NCI-H2171 treated with DMSO at 0.1 percent for 48 hours (cell line): ENCODE data around the gene QSER1.
"Not testable (repeated sequence)": the region's sequence is repeated elsewhere in the genome, so short reads cannot be mapped to it uniquely, and the experiment has no call there.

ENCODE experiments used
- DNase-seq: peaks from one replicate; lab custom pipeline; 2025; lab: John Stamatoyannopoulos, UW

The QSER1 gene

DNA sequence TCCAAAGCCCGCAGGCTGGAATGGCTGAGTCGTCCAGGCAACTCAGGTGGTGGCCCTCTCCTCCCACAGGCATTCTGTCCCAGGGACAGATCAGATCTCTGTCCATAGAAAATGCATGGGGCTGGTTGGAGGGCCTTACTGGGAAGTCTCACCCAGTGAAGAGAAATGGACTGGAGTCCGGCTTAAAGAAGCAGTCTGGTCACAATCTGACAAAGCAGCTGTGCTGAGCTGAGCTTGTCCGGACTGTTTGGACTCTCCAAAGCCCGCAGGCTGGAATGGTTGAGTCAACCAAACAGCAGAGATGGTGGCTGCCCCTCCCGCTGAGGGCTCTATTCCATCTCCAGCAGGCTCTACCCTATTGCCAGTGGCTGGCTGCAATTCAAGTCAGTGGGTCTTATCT lies 108.7 kb downstream of the QSER1 start:
- no peak for DNase-seq

DNA sequence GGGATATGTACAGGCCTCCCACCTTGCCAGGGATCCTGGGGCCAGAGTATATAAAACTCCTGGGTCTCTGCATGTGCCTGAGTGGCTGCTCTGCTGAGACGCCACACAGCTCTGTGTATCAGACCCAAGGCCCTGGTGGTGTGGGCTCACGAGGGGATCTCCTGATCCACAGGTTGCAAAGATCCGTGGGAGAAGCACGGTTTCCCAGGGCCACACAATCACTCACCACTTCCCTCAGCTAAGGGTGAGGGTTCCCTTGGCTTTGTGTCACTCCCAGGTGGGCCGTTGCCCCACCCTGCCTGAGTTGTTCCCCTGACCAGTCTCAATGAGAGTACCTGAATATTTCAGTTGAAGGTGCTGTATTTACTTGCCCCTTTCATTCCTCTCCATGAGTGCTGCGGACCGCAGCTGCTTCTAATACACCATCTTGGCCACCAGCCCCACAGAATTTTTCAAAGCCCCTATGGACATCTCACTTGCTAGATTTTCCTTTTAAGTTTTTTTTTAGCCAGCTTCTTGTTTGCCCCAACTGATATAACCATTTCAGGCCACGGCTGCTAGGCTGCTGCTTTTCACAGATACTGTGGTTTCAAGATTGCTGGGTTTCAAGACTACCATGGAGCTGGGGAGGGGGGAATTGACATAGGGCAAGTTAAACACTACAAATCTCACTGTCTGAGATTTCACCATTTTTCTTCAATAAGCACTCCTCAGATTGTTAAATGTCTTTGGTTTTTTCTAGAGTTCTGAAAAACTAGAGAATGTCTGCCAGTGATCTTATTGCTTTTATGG lies 109.3 kb downstream of the QSER1 start:
- DNase-seq = no peak

DNA sequence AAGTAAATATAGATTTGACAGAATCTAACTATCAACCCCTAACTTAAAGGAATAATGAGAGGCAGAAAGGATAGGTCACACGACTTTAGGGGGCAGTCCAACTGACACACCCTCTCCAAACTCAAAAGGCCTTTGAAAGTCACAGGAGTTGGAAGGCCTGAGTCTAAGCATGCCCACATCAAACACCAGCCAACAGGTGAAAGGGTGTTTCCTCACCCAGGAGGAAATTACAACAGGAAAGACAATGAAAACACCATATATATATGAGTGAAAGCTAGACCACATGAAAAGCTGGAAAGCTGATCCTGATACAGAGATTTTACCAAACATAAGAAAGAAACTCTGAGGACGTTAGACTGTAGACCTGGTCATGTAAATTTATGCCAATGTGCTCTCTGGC lies 112.6 kb downstream of the QSER1 start:
- no peak for DNase-seq

DNA sequence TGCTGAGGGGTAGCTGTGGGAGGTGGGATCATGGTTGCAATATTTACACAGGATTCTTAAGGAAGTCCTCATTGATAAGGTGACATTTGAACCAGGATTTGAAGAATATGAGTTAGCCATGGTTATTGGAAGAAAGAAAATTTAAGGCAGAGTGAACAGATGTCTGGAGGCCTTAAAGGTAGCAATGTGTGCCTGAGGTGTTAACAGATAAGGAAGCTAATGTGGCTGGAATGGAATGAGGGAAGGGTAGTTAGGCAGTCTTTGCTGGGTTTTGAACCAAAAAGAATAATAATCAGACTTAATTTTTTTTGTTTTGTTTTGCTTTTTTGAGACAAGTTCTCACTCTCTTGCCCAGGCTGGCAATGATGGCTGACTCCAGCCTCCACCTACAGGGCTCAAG lies 113.4 kb downstream of the QSER1 start:
- DNase-seq = no peak

DNA sequence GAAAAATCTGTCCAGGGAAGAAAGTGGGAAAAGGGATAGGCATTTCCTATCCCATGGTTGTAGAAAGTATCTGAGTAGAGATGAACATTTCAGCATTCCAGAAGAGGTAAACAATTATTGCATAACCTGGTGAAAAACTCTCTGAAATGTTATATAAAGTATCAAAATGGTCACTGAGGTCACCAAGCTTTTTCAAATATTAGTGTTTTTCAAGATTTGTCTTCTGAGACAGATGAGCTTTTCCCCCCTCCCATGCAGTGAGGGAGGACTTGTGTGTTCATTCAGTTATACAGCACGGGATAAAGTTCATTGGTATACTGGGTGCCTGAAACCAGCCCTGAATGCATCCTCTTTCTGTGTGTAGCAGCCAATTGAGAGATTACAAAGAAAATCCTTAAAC lies 121.1 kb downstream of the QSER1 start:
- DNase-seq = no peak

DNA sequence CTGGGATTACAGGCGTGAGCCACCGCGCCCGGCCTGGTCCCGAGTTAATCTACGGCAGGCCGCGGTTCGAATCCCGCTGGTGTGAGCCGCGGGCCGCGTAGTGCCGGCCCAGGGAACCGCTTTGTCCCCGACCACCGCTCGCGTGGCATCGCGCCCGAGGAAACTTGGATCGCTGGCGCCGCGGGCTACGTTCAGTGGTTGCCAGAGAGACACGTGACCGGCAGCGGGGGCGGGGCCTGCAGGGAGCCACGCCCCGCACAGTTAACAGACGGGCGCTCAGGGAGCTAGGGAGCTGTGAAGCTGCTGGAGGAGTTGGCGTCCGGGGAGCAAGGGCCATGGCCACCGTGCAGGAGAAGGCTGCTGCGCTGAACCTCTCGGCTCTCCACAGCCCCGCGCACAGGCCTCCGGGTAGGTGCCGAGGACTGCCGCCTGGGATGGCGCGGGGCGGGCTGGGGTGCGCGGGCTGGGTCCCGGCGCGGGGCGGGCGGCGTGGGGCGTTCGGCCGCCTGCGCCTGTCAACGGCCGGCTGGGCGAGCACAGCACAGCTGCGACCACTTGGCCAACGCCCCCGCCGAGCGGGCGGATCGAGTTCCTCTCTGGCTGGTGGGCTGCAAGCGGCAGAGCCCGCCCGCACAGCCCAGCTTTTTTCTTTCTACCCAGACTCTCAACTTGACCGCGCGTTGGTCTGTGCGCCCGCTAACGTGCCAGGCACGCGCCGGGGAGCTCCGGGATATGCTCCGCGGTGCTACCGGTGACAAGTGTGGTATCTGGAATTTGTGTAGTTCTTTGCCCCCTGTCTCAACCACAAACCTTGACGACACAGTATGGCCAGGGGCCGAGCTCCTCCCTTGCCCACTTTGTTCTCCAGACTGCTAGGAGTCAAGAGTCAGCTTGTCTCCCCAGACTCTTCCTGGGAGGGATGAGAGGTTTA lies 123.3 kb downstream of the QSER1 start, which contains the start of gene DEPDC7:
TSS of gene DEPDC7 (plus strand) at position 258 of the 931 bp plus-strand sequence. CDS start at position 336, 78 bp downstream.
- peak; percentile 99 for DNase-seq

DNA sequence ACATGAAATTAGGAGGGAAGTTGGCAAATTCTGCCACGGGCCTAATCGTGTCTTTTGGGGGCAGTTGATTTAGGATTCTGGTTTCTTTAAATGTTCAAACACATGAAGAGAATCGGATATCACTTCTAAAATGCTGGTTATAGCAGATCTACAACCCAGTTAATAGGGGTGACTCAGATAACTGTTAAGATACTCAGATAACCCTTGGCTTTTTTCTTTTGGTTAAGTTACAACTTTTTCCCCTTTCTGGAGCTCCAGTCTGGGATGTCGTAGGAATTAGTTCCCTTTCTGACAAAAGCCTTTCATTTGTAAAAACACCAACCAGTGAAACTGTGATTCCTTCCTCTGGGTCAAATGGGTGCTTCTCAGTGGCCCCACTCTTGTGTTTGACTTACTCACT lies 124.0 kb downstream of the QSER1 start:
- DNase-seq = no peak

DNA sequence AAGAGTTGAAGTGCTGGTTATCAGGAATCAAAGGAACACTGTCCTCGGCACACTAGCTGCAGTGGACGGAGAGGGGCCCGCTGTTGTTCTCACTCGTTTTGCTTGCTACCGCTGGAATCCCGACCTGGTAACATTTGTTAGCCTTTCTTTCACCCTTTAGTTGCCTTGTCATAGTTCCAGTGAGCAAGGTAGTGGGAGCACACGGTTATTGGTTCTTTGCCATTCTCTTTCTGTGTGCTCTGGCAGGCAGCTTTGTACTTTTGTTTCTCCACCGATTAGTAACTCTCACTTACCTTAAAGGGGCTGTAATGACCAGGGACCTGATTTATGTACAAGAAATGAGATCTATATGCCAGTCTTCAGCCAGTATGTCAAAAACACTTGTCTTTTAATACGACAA lies 124.9 kb downstream of the QSER1 start:
- DNase-seq = no peak

DNA sequence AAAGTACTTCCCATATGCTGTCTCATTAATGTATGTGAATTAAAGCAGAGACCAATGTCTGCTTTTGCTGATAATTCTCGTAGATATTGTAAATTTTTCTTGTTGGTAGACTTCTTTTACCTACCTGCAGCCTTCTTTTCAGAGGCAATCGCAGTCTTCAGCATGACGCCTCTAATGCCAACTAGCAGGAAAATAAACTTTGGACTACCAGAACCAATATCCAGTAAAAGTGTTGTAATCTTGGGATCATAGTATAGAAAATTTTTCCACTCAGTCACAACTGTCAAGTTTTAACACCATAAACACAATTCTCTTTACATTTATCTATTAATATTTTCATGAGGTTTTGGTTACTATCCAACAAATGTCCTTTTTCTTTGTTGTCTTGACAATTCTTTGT lies 125.4 kb downstream of the QSER1 start:
- DNase-seq = no peak

DNA sequence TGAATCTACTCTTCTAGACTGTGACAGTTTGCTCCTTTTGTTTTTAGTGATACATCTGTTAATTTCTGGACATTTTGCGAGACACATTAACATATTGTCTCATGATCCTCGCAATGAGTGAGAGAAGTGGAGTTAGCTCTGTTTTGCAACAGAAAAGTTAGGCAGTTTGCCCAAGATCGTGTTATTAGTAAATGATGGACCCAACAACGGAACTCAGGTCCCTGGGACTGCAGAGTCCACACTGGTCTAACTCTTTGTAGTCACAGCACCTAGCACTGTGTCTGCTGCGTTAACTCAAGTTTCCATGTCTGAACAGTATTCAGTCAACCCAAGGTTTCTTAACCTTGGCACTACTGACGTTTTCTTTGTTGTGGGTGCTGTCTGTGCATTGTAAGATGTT lies 126.2 kb downstream of the QSER1 start:
- DNase-seq = peak; percentile 74

DNA sequence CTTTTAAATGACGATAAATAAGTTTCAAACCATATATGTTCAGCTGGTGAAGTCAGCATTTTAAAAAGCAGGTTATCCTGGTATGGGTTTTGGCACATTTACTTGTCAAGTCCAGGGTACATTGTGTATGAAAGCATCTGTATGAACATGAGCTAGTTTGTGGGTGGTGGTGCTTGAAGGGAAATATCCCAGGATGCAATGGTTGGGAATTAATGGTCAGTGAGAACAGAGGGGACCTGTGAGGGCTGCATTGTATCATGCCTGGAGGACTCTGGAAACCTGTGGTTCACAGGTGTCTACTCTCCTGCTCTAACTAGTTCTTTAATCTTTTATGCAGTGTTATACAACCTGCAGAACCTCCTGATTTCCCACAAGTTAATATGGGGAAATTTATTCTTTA lies 128.9 kb downstream of the QSER1 start:
- DNase-seq = no peak

DNA sequence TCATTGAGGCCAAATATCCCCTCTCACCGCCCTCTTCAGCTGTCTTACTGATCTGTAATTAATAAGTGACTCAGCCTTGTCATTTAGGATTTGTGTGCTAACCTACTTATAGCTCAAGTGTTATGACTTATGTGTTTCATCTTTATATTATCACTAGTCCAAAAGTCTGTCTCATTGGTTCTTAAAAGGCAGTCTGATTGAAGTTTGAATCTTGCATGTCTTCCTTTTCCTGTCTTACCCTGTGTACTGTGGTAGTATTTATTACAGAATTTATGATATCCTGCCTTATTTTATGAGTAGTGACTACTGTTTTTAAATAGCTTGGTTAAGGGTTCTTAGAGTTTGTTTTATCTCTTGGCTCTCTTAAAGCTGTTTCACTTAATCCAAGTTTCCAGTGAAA lies 129.3 kb downstream of the QSER1 start:
- no peak for DNase-seq

DNA sequence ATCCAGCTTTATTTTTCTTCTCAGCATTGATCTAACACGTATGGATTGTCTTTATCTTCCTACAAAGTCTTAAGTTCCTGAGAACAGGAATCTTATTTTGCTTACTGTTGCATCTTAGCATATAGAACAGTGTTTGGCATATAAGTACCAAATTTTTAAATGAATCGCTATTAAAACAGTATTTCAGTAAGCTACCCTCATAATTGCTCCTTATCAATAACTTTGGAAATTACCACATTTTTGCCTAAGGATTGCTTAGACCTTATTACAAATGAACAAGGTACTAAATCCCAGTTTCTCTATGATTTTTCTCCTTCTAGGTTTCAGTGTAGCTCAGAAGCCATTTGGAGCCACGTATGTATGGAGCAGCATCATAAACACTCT lies 132.7 kb downstream of the QSER1 start:
- DNase-seq = no peak

DNA sequence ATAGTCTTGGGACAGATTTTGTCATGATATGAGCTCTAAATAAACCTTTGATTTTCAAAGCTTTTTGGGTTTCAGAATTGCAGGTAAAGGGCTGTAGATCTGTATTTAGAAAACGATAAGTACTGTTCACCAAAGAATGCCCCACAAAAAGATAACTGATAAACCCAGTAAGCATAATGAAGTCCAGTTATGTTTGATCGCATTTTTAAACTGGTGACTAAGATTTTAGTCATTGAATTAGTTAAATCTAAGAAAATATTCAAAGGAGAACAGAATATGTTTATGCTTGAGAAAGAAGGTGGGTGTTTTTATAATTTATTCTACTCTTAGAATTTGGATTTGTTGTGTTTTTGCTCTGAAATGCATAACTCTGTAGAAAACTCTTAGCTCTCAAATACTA lies 134.6 kb downstream of the QSER1 start:
- DNase-seq = no peak

DNA sequence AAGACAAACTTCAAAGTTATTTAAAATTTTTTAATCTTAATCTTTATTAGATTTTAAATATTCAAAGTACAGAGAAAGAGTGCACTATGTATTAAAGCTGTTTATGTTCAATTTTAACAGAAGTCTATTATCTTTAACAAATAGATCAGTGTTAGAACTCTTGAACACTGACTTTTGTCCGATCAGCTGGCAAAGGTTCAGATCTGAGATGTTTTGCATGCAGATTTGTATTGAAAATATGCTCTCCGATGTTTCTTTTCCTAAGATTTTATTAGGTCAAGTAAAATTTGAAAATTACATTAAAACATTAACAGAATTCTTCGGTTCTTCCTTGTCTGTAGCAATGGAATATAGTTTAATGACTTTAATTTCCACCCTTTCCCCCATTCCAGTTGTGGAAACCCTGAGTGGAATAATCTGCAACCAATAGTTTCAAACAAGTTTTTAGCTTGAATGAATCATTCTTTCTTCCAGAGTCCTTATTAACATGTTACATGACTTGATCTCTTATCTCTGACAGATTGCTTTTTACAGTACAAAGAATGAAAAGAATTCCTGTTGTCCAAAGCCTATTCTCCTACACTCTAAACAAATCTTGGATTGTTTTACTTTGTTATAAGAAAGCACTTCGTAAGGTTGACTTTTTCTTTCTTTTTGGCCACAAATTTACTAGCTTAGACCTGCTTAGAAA lies 135.4 kb downstream of the QSER1 start:
- DNase-seq = no peak

DNA sequence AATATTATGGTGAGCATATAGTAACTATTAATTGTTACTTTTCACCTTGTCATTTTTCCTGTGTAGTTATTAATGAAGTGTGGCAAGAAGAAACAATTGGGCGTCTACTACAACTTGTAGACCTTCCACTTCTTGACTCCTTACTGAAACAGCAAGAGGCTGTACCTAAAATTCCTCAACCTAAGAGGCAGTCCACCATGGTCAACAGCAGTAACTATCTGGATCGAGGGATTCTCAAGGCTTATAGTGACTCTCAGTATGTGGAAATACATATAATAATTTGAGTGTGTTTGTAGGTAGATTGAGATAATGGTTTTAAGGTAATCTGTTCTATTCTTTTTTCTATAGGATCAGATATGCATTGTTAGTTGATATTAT lies 135.9 kb downstream of the QSER1 start:
- no peak for DNase-seq

DNA sequence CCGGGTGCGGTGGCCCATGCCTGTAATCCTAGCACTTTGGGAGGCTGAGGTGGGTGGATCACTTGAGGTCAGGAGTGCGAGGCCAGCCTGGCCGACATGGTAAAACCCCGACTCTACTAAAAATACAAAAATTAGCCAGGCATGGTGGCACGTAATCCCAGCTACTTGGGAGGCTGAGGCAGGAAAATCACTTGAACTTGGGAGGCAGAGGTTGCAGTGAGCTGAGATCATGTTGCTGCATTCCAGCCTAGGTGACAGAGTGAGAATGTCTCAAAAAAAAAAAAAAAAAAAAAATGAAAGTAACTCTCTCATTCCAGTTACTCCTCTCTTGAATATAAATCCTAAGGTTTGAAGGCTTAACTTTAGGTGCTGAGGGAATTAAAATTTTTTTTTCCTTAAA lies 136.6 kb downstream of the QSER1 start:
- not testable (repeated sequence) for DNase-seq
